Upper lobe of left lung (tissue), 6 donors: Measurements from ENCODE around the gene DAPK2. TPM values are rescaled to one million over a fixed set of nuclear protein-coding genes. Genes with fewer than 3 reads are reported as not detected.
A peak's percentile ranks its signal among the peaks of the same experiment; 100 is the strongest.

Source experiments
- ATAC-seq, 2 donors: fragments of 200-7000 bp; cut with Tn5 transposase; one replicate each; pipeline ENCODE4 v1.9.1; 2022; ENCODE audit warnings: mild to moderate bottlenecking in 2 of 2, moderate library complexity in 2 of 2; ENCODE audit not compliant: low FRiP score in 2 of 2
- DNase-seq, 2 donors: peaks; one replicate each; pipeline ENCODE4 v3.0.0-alpha.2; 2019 to 2020
- H3K27ac ChIP-seq, 4 donors: fragments of 200-600 bp; sonication (generic); one replicate each; pipeline ENCODE4 v1.5.1; 2016 to 2019
- H3K27me3 ChIP-seq, 4 donors: fragments of 200-600 bp; sonication (generic); one replicate each; pipeline ENCODE4 v1.5.1; 2017 to 2019
- H3K36me3 ChIP-seq, 4 donors: fragments of 200-600 bp; sonication (generic); one replicate each; pipeline ENCODE4 v1.5.1; 2016 to 2019
- H3K4me1 ChIP-seq, 4 donors: fragments of 200-600 bp; sonication (generic); one replicate each; pipeline ENCODE4 v1.5.1; 2018 to 2019
- H3K4me3 ChIP-seq, 4 donors: fragments of 200-600 bp; sonication (generic); one replicate each; pipeline ENCODE4 v1.5.1; 2017 to 2019; ENCODE audit warnings: mild to moderate bottlenecking in 2 of 4, moderate library complexity in 1 of 4
- H3K9me3 ChIP-seq, 4 donors: fragments of 200-600 bp; sonication (generic); one replicate each; pipeline ENCODE4 v1.5.1; 2018 to 2019
- EP300 ChIP-seq, 4 donors: sonication (generic); formaldehyde crosslinking; IDR thresholded peaks; one replicate each; pipeline ENCODE4 v1.5.1; 2017; ENCODE audit warnings: antibody characterized with exemption in 4 of 4, control low read depth in 2 of 4
- POLR2A ChIP-seq, 4 donors: fragments of 450-650 bp; IDR thresholded peaks; one replicate each; pipeline ENCODE4 v1.5.1; 2016 to 2017; ENCODE audit warnings: antibody characterized with exemption in 4 of 4, mild to moderate bottlenecking in 2 of 4
- POLR2AphosphoS5 ChIP-seq, 2 donors: sonication (generic); formaldehyde crosslinking; IDR thresholded peaks; one replicate each; pipeline ENCODE4 v1.5.1; 2017; ENCODE audit warnings: antibody characterized with exemption in 2 of 2
- WGBS, 2 donors: methylation state at CpG; one replicate each; pipeline ENCODE4 v1.1.5; 2017 to 2018; 5-methylcytosine and 5-hydroxymethylcytosine counted together
- total RNA-seq, 6 donors: library from RNA; depleted of rRNA in 4 of 6; stranded (reverse); fragments of >200 nt in 4 of 6; gene quantifications; one replicate each; pipeline versions ENCODE4 v1.1.0 to v1.2.1, GENCODE V29; 2016 to 2021
- TF ChIP-seq, protein P1 (sequence below), 6 experiments: fragments of 450-650 bp in 4 of 6; fragments of 200-600 bp in 2 of 6; sonication (generic) in 2 of 6; IDR thresholded peaks; one replicate each; pipeline ENCODE4 v1.5.1; 2016 to 2019; ENCODE audit warnings: antibody characterized with exemption in 6 of 6
- donor health status: DM: no; HTN: no; CAD: no; lungs with moderate emphysema.
- donor health status: DM: no; HTN: yes; CAD: no; lungs with severe emphysema.

Gene DAPK2
- total RNA-seq, 6 donors from 2014 or later, result 58.3 to 270 (median 136) TPM

DNA sequence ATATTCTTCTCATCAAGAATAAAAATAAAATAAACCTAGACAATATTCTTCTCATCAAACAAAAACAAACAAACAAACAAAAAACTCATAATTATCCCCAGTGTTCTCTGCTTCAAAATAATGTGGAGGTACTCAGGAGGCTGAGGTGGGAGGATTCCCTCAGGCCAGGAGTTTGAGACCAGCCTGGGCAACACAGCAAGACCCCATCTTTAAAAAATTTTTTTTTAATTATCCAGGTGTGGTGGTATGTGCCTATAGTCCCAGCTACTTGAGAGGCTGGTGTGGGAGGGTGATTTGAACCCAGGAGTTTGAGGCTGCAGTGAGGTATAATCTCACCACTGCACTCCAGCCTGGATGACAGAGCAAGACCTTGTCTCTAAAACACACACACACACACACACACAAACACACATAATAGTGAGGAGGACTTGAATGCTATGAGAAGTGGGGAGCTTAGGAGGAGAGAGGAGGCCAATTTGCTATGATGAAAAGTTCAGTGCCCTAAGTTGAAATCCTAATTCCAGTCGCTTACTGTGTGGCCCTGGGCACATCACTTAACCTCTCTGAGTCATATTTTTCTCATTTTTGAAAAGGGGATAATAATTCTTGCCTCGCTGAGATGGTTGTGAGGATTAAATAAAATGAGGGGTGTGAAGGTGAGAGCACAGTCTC is 176.8 kb downstream of the DAPK2 start:
- TF ChIP-seq POLR2AphosphoS5 (IDR thresholded peaks at IDR 0.05) (no peak), EP300 (IDR thresholded peaks at IDR 0.05) (no peak)
- no peaks in the 10 kb centered on the region for H3K27me3 ChIP-seq
- 81 to 84% methylated on average over 2 of the region's 2 CpGs for WGBS, 2 donors
- H3K4me3 ChIP-seq, result no peak overlapping the region
- no peak overlapping the region for H3K27ac ChIP-seq
- DNase-seq (no peak), ATAC-seq (no peak)
- H3K4me1 ChIP-seq, result no peaks in the 10 kb centered on the region
- H3K9me3 ChIP-seq, result no peaks in the 10 kb centered on the region
- no peaks in the 10 kb centered on the region for H3K36me3 ChIP-seq

DNA sequence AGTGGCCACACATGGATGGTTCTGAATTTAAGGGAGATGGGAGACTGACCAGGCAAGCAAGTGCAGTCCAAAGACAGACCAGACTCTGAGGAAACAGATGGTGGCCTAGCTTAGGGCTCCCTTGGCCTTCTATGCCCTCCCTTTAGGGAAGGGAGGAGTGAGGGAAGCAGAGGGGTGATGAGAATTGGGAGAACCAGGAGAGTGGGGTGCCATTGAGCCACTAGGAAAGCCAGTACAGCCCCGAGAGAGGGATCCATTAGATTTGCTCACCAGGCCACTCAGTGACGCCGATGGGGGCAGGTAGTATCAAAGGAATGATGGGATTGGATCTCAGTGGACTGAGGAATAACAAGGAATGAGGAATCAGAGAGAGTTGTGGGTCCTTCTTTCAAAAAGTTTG is 182.1 kb downstream of the DAPK2 start:
- Histone ChIP-seq H3K27me3 (no peaks in the 10 kb centered on the region), H3K9me3 (no peaks in the 10 kb centered on the region), H3K36me3 (no peaks in the 10 kb centered on the region), H3K4me1 (peaks cover 0 to 2% (median 0%) of the 10 kb centered on the region in 4 donors), H3K27ac (no peak overlapping the region), H3K4me3 (no peak overlapping the region)
- WGBS, 2 donors, result 29 to 43% methylated on average over 3 of the region's 3 CpGs
- DNase-seq (no peak), ATAC-seq (no peak)
- no peak for TF ChIP-seq EP300 (IDR thresholded peaks at IDR 0.05)
- TF ChIP-seq POLR2A (IDR thresholded peaks at IDR 0.05), result no peak
- TF ChIP-seq POLR2AphosphoS5 (IDR thresholded peaks at IDR 0.05), result no peak
- TF ChIP-seq, protein P1, sequence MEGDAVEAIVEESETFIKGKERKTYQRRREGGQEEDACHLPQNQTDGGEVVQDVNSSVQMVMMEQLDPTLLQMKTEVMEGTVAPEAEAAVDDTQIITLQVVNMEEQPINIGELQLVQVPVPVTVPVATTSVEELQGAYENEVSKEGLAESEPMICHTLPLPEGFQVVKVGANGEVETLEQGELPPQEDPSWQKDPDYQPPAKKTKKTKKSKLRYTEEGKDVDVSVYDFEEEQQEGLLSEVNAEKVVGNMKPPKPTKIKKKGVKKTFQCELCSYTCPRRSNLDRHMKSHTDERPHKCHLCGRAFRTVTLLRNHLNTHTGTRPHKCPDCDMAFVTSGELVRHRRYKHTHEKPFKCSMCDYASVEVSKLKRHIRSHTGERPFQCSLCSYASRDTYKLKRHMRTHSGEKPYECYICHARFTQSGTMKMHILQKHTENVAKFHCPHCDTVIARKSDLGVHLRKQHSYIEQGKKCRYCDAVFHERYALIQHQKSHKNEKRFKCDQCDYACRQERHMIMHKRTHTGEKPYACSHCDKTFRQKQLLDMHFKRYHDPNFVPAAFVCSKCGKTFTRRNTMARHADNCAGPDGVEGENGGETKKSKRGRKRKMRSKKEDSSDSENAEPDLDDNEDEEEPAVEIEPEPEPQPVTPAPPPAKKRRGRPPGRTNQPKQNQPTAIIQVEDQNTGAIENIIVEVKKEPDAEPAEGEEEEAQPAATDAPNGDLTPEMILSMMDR (IDR thresholded peaks at IDR 0.05), result no peak

DNA sequence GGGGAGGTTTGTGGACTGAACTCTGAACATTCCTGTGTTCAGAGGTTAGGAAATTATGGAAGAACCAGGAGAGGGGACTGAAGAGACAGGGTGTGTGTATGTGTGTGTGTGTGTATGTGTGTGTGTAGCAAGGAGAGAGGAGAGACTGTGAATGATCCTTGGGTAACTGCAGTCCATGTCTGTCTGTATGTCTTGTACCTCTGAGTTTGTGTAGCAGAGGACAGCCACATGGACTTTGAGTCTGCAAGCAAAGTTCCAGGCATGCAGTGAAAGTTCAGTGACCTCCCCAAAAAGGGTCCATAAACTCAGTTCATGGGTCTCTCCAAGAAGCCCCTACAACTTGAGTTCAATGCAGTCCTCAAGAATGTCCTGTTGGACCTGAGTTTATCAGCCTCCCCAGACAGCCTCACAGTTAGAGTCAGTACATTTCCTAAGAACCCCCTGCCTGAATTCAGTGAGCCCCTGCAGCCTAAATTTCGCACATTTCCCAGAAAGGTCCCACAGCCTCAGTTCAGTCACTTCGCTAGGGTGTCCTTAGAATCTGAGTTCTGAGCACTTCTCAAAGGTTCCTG is 184.3 kb downstream of the DAPK2 start:
- Histone ChIP-seq H3K4me3 (no peak overlapping the region), H3K27ac (no peak overlapping the region), H3K9me3 (no peaks in the 10 kb centered on the region), H3K27me3 (no peaks in the 10 kb centered on the region), H3K4me1 (peaks cover 0 to 5% (median 0%) of the 10 kb centered on the region in 4 donors), H3K36me3 (no peaks in the 10 kb centered on the region)
- DNase-seq (no peak), ATAC-seq (no peak)
- WGBS, 2 donors, result 100% methylated on average over 2 of the region's 2 CpGs
- TF ChIP-seq POLR2A (IDR thresholded peaks at IDR 0.05), result no peak
- TF ChIP-seq, protein P1 (IDR thresholded peaks at IDR 0.05), result no peak
- no peak for TF ChIP-seq POLR2AphosphoS5 (IDR thresholded peaks at IDR 0.05)
- no peak for TF ChIP-seq EP300 (IDR thresholded peaks at IDR 0.05)

DNA sequence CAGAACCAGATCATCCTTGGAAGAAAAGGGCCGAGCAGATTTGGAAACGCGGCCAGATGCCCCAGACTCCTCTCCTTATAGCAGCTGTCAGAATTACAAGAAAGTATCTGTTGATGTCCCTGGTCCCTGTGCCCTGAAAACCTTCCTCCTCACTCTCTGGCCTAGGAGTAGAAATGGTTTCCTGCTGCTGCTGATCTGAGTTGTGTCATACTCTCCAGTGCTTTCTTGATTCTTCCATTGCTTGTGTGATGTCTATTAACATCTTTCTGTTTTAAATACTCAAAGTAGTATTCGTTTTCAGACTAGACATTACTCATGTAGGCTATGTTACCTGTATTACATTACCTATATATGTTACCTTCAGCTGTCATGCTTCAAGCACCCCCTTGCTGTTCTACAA is 185.7 kb downstream of the DAPK2 start:
- DNase-seq (no peak), ATAC-seq (no peak)
- Histone ChIP-seq H3K4me3 (no peak overlapping the region), H3K36me3 (no peaks in the 10 kb centered on the region), H3K9me3 (no peaks in the 10 kb centered on the region), H3K27me3 (no peaks in the 10 kb centered on the region), H3K4me1 (peaks cover 0 to 5% (median 0%) of the 10 kb centered on the region in 4 donors), H3K27ac (no peak overlapping the region)
- TF ChIP-seq POLR2AphosphoS5 (IDR thresholded peaks at IDR 0.05) (no peak), POLR2A (IDR thresholded peaks at IDR 0.05) (no peak), EP300 (IDR thresholded peaks at IDR 0.05) (no peak)
- TF ChIP-seq, protein P1 (IDR thresholded peaks at IDR 0.05), result no peak
- 83 to 91% methylated on average over 4 of the region's 4 CpGs for WGBS, 2 donors

DNA sequence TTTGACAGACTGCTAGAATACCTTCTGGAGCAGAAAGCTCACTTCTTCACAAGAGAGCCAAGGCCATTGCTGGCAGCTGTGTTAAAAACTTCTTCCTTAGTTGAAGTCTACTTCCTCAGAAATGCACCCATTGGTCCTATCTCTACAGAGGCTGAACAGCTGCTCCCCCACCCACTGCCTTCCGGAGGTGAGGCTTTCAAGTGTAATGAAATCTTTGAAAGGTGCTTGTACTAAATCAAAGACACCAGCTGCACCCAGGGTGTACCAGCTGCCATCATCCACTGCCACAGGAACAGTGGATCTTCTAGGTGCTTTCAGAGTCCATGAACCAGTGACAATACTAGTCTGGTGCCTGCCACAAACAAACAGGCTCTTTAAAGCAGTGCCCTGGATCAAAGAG is 186.1 kb downstream of the DAPK2 start:
- TF ChIP-seq POLR2AphosphoS5 (IDR thresholded peaks at IDR 0.05) (no peak), EP300 (IDR thresholded peaks at IDR 0.05) (no peak), POLR2A (IDR thresholded peaks at IDR 0.05) (no peak)
- TF ChIP-seq, protein P1 (IDR thresholded peaks at IDR 0.05), result no peak

More for the DNA sequence above, 186.1 kb downstream of the DAPK2 start:
- Histone ChIP-seq H3K4me3 (no peak overlapping the region), H3K36me3 (no peaks in the 10 kb centered on the region), H3K27ac (no peak overlapping the region), H3K9me3 (no peaks in the 10 kb centered on the region), H3K27me3 (no peaks in the 10 kb centered on the region), H3K4me1 (peaks cover 0 to 5% (median 0%) of the 10 kb centered on the region in 4 donors)
- WGBS, 2 donors, result 65 to 83% methylated on average over 1 of the region's 1 CpG
- DNase-seq (no peak), ATAC-seq (peak in 1 of 2 donors; percentile 20)
